ENCODE measurements around the gene EBF4.

EBF4 gene

GRCh38 chr20:2794866-2795447 is 102.4 kb downstream of the EBF4 start:
- DNase-seq (ENCODE audit: extremely low read depth, low read depth) = no peak
- TF ChIP-seq CTCF (IDR thresholded peaks at IDR 0.05; ENCODE audit: low read depth, low read length) = no peak

- DNase-seq (ENCODE audit: extremely low read depth, low read depth) = no peak
- TF ChIP-seq CTCF (IDR thresholded peaks at IDR 0.05; ENCODE audit: low read depth, low read length) = no peak
Measured at GRCh38 chr20:2795451-2795850, 102.9 kb downstream of the EBF4 start.

- no peak for DNase-seq (ENCODE audit: extremely low read depth, low read depth)
- no peak for TF ChIP-seq CTCF (IDR thresholded peaks at IDR 0.05; ENCODE audit: low read depth, low read length)
Measured at GRCh38 chr20:2796011-2796660, 103.6 kb downstream of the EBF4 start.

GRCh38 chr20:2797136-2797983 is 104.8 kb downstream of the EBF4 start:
- TF ChIP-seq CTCF (IDR thresholded peaks at IDR 0.05; ENCODE audit: low read depth, low read length) = no peak
- no peak for DNase-seq (ENCODE audit: extremely low read depth, low read depth)

- no peak for DNase-seq (ENCODE audit: extremely low read depth, low read depth)
- TF ChIP-seq CTCF (IDR thresholded peaks at IDR 0.05; ENCODE audit: low read depth, low read length) = no peak
Measured at GRCh38 chr20:2798095-2798805, 105.7 kb downstream of the EBF4 start.

GRCh38 chr20:2798814-2799213 is 106.2 kb downstream of the EBF4 start:
- DNase-seq (ENCODE audit: extremely low read depth, low read depth) = no peak
- TF ChIP-seq CTCF (IDR thresholded peaks at IDR 0.05; ENCODE audit: low read depth, low read length) = no peak
